Fibroblast of peridontal ligament (primary cell): ENCODE data around the gene CMBL.
A peak's percentile ranks its signal among the peaks of the same experiment; 100 is the strongest.

Source experiments
- DNase-seq: peaks from one replicate; pipeline ENCODE4 v3.0.0-alpha.2; 2010; ENCODE audit errors: extremely low read depth

CMBL gene

GRCh38 chr5:10310066-10310779 lies 2.5 kb upstream of the CMBL start:
- no peak for DNase-seq

- DNase-seq = no peak
Observed at GRCh38 chr5:10308844-10309243, 1.1 kb upstream of the CMBL start.

- no peak for DNase-seq
Observed at GRCh38 chr5:10306806-10307205, 896 bp downstream of the CMBL start.

- no peak for DNase-seq
Observed at GRCh38 chr5:10306114-10306513, 1.6 kb downstream of the CMBL start.

- DNase-seq = no peak
Observed at GRCh38 chr5:10304932-10305331, 2.8 kb downstream of the CMBL start.

GRCh38 chr5:10303699-10304170 lies 4.0 kb downstream of the CMBL start:
- no peak for DNase-seq

GRCh38 chr5:10303201-10303600 lies 4.5 kb downstream of the CMBL start:
- no peak for DNase-seq

- DNase-seq = no peak
Observed at GRCh38 chr5:10301842-10302610, 5.7 kb downstream of the CMBL start.

- no peak for DNase-seq
Observed at GRCh38 chr5:10301266-10301665, 6.4 kb downstream of the CMBL start.

- DNase-seq = no peak
Observed at GRCh38 chr5:10300246-10300645, 7.5 kb downstream of the CMBL start.

GRCh38 chr5:10297646-10298204 lies 10.0 kb downstream of the CMBL start:
- DNase-seq = no peak

- no peak for DNase-seq
Observed at GRCh38 chr5:10295619-10296326, 11.9 kb downstream of the CMBL start.

- no peak for DNase-seq
Observed at GRCh38 chr5:10293907-10294662, 13.6 kb downstream of the CMBL start.

GRCh38 chr5:10291692-10292339 lies 15.9 kb downstream of the CMBL start:
- no peak for DNase-seq

GRCh38 chr5:10290438-10290837 lies 17.3 kb downstream of the CMBL start:
- DNase-seq = no peak

GRCh38 chr5:10289991-10290390 lies 17.7 kb downstream of the CMBL start:
- no peak for DNase-seq

- no peak for DNase-seq
Observed at GRCh38 chr5:10289353-10289752, 18.3 kb downstream of the CMBL start.

GRCh38 chr5:10288592-10289219 lies 19.0 kb downstream of the CMBL start:
- no peak for DNase-seq

GRCh38 chr5:10286862-10287227 lies 20.9 kb downstream of the CMBL start:
- DNase-seq = no peak

GRCh38 chr5:10286162-10286861 lies 21.4 kb downstream of the CMBL start:
- peak; percentile 48 for DNase-seq
